DMS53 treated with DMSO at 0.1 percent for 48 hours (cell line): Measurements from ENCODE around the gene PIAS1.
"Not testable (repeated sequence)": the region's sequence is repeated elsewhere in the genome, so short reads cannot be mapped to it uniquely, and the experiment has no call there.

ENCODE experiments used
- DNase-seq: peaks from one replicate; lab custom pipeline; 2025; ENCODE audit not compliant: unreplicated experiment; lab: John Stamatoyannopoulos, UW

The PIAS1 gene

DNA sequence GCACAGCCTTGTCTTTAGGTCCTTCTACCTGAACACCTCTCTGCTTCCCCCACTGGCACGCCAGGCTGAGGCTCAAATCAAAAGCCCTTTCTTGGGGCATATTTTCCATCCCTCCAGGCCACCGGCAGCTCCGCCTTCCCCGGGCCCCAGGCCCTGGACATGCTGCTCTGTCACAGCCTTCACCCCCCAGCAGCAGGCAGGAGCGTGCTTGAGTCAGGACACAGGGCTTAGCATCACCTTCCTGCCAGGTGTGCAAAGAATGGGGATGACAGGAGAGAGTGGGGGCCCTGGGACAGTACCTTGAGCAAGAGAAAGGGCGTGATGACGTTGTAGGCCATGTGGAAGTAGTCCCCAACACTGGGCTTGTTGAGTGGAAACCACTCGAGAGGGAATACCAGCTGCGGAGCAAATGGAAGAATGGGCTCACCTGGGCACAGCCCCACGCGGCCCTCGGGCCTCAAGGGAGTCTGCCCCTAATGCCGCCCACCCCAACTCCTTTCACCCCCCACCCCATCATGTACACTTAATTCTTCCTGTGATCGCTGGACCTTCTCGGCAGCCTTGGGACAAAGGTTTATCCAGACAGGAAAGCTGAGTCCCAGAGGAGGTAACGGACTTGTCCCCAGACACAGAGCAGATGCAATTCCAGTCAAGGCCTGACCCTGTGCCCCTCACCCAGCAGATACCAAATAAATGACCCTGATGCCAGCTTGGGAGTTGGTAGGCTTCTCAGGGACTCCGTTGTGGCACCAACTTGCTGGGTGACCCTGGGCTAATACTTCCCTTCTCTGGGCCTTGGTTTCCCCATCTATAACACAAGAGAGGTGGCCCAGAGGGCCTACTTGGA, 160.1 kb downstream of the PIAS1 start:
- DNase-seq = no peak

DNA sequence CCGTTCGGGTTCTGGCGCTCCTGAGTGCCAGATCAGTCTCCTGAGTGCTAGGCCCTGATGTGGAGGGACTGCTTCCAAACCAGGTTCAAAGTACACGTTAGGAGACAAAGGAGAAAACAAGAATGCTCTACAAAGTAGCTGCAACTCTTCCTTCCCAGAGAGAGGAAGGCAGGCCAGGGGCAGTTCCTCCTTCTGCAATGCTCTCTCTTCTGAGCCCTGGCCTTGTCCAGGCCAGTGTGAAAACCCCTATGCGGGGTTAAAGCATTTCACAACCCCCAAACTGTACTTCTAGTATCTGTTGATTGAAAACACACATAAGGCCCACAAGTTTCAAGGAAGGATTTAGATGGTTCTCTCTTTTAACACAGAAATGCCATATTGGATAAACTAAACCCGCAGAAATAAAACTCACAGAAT, 160.7 kb downstream of the PIAS1 start:
- no peak for DNase-seq

DNA sequence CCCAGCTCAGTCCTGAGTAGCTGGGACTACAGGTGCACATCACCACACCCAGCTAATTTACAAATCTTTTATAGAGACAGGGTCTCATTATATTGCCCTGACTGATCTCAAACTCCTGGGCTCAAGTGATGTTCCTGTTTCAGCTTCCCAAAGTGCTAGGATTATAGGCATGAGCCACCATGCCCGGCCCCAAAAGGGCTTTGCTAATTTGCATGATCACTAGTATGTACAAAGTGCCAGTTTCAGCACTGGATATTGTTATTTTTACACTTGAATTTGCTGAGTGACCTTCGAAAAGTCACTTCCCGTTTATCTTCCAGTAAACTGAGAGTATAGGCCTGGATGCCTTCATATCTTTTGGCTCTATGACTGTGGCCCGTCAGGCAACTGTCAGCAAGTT, 163.2 kb downstream of the PIAS1 start:
- DNase-seq = no peak

DNA sequence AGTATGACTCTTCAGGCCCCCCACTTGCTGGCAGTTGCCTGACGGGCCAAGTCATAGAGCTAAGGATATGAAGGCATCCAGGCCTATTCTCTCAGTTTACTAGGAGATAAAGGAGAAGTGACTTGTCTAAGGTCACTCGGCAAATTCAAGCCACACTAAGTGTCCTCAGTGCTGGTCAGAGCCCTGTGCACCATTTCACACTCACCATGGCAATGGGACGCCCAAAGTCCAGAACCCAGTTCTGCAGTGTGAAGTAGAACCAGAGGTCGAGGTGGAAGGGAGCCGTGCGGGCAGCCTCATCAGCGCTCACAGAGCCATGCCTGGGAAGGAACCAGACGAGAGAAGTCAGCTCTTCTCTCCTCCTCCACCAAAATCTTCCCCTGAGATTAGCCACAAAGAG, 164.2 kb downstream of the PIAS1 start:
- no peak for DNase-seq

DNA sequence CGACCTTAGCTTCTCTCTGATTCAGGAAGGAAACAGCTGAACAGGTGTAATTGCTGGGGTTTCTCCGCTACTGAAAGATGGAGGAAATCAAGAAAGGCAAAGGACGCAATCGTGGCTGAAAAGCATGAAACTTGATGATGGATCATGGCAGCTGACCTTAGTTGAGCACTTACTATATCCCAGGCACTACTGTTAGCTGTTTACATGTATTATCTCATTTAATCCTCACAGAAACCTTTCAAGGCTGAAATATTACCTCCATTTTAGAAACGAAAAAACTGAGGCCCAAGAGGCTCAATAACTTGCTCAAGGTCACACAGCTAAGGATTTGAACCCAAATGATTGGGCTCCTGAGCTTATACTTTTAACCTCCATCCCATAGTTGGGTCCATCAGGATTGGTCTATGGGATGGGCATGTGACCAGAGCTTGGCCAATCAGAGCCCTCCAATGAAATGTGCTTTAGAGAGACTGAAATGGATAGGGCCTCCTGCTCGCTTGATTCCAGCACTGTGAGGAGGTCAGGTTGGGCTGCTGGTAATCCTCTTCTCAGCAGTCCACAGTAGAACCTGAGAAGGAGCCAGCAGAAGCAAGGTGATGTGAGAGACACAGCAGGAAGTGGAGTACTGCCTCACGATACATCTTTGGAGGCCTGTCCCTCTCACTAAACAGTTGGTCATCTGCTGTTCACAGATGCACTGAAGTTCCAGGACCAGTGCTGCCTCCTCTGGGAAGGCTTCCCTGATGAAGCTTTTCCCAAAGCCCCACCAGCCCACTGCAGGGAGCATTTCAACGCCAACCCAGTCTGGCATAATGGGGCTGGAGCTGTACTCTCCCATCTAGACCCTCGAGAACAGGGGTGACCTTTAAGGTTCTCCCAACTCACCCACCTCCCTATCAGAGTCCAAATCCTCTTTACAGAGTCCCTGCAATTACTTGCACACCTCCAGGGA, 165.0 kb downstream of the PIAS1 start:
- DNase-seq = no peak

DNA sequence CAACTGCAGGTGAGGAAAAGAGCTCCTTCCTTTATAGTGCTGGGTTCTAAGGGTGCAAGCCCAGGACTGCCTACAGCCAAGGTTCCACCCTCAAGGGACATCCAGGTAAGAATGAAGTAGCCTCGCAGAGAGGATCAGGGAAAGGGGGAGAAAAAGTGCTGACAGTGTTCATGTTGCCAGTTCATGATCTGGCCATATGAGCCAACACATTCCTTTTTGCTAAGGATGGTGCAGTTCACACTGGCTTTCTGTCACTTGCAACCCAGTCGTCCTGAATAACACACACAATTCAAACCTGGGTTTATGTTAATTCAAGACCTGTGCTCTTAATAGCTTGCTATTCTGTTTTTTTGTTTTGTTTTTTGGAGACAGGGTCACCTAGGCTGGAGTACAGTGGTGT, 166.4 kb downstream of the PIAS1 start:
- no peak for DNase-seq

DNA sequence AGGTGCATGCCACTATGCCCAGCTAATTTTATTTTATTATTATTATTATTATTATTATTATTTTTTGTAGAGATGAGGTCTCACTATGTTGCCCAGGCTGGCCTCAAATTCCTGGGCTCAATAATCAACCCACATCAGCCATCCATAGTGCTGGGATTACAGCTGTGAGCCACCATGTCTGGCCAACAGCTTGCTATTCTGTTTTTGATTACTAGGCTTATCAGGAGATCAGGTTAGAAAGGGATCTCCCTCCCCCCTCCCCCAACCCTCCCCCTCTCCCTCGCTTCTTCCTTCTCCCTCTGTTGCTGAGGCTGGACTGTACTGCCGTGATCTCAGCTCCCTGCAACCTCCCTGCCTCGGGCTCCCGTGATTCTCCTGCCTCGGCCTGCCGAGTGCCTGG, 166.9 kb downstream of the PIAS1 start:
- no peak for DNase-seq

DNA sequence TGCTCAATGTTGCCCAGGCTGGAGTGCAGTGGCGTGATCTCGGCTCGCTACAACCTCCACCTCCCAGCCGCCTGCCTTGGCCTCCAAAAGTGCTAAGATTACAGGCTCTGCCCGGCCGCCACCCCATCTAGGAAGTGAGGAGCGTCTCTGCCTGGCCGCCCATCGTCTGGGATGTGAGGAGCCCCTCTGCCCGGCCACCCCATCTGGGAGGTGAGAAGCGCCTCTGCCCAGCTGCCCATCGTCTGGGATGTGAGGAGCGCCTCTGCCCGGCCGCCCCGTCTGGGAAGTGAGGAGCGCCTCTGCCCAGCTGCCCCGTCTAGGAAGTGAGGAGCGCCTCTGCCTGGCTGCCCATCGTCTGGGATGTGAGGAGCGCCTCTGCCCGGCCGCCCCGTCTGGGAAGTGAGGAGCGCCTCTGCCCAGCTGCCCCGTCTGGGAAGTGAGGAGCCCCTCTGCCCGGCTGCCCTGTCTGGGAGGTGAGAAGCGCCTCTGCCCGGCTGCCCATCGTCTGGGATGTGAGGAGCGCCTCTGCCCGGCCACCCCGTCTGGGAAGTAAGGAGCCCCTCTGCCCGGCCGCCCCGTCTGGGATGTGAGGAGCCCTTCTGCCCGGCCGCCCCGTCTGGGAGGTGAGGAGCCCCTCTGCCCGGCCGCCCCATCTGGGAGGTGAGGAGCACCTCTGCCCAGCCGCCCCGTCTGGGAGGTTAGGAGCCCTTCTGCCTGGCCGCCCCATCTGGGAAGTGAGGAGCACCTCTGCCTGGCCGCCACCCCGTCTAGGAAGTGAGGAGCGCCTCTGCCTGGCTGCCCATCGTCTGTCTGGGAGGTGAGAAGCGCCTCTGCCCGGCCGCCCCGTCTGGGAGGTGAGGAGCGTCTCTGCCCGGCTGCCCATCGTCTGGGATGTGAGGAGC, 167.7 kb downstream of the PIAS1 start:
- not testable (repeated sequence) for DNase-seq

DNA sequence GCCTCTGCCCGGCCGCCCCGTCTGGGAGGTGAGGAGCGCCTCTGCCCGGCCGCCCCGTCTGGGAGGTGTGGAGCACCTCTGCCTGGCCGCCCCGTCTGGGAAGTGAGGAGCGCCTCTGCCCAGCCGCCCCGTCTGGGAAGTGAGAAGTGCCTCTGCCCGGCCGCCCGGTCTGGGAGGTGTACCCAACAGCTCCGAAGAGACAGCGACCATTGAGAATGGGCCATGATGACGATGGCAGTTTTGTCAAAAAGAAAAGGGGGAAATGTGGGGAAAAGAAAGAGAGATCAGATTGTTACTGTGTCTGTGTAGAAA, 168.3 kb downstream of the PIAS1 start:
- DNase-seq = not testable (repeated sequence)

DNA sequence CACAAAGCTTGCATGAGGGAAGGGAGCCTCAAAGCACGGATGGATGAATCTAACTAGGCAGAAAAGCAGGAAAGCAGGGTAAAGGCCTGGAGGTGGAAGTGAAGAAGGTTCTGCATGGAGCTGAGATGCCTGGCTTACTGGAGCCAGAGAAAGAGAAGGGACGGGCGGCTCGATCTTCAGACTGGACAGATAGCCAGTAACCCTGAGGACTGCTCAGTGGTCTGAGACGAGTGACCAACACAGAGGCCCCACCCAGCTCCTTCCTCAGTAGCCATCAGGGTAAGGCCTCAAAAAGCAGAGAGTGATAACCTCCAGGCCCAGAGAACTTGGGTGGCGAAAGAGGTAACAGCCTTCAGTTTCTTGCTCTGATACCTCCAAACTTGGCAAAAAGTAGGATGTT, 169.1 kb downstream of the PIAS1 start:
- DNase-seq = no peak

DNA sequence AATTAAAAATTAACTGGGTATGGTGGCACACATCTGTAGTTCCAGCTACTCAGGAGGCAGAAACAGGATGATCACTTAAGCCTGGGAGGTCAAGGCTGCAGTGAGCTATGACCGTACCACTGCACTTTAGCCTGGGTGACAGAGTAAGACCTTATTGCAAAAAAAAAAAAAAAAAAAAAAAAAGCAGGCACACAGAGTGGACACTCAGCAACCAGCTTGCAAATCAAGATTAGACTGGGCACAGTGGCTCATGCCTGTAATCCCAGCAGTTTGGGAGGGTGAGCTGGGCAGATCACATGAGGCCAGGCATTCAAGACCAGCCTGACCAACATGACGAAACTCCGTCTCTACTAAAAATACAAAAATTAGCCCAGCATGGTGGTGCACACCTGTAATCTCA, 170.0 kb downstream of the PIAS1 start:
- no peak for DNase-seq

DNA sequence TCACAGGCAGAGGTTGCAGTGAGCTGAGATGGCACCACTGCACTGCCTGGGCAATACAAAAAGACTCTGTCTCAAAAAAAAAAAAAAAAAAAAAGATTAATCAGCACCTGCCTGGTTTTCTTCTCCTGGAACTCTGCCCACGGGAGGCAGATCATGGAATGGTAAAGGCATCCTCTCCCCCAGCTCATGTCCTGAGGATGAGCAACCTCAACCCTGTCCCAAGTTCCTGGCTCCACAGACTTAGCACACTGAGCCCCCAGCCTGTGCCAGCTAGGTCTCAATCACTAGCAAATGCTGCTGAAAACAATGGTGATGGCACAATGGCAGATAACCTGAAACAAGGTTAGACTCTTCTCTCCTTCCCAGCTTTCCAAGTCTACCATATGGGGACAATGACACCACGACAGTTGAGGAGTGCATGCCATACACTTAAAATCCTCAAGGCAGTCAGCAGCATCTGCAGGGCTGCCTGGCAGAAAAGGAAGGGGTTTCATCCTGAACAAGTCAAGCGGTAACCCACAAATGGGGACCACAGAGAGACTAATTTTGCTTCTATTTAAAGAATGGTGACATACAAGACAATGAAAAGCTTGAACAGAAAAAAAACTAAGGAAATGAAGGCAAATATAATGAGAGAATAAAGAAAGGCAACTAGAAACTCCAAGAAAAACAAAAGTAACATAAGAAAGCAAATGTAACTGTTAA, 170.6 kb downstream of the PIAS1 start:
- no peak for DNase-seq

DNA sequence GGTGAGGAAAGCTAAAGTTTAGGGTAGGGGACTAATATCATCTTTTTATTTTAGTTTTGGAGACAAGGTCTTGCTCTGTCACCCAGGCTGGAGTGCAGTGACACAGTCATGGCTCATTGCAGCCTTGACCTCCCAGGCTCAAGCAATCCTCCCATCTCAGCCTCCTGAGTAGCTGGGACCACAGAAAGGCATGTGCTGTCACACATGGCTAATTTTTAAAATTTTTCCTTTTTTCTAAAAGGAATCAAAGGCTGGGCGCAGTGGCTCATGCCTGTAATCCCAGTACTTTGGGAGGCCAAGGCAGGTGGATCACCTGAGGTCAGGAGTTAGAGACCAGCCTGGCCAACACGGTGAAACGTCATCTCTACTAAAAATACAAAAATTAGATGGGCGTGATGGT, 171.3 kb downstream of the PIAS1 start:
- DNase-seq = not testable (repeated sequence)

DNA sequence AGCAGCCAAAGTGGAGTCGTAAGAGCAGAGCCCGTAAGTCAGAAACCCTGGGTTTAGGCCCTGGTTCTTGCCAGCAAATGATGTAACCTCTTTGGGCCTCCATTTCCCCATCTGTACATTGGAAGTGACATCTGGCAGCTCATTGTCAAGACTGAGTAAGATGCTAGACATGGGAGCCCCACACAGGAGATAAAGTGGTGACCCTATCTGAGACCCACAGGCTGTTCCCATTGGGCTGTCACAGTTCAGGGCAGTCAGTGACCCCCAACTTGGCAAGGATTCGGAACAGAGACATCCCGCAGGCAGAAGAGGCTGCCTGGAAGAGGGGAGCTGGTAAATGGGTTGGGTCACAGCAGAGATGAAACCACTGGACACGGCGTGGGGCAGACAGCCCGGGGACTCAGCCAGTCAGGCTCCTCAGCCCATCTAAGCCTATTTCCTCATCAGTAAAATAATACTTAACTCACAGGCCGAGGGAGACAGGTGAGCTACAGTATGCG, 173.6 kb downstream of the PIAS1 start:
- DNase-seq = no peak

DNA sequence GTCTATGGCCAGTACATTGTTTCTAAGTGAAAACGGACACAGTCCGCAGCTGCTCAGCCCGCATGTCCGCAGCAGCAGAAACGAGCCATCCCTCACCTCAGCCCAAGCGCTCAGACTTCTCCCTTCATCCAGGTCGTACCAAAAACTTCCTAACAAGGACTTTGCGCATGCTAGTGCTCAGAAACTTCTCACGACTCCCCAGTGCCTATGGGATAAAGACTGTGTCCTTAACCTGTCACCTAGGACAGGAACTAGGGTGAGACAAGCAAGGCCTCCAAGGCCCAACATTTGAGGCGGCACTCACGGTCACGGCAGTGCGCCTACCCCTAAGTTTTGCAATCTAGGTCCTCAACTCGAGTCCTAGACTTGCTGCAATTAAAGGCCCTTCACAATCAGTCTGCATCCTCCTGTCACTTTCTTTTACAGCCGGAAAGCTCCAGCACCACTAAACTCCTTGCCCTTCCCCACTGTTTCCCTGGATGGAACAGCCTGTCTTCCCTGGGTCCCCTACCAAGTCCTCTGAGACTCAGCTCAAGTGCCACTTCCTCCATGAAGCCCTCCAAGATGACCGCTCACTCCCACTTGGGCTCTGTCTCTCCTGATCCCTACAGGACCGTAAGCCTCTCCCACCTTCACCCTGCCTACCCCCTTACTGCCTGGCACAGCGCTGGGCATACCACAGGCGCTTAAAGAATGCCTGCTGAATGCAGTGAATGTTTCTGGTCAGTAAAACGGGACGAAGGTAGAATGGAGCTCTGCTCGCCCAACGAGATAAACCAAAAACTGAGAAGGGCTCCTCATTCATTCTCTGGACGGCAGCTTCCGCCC, 174.2 kb downstream of the PIAS1 start:
- DNase-seq = no peak

DNA sequence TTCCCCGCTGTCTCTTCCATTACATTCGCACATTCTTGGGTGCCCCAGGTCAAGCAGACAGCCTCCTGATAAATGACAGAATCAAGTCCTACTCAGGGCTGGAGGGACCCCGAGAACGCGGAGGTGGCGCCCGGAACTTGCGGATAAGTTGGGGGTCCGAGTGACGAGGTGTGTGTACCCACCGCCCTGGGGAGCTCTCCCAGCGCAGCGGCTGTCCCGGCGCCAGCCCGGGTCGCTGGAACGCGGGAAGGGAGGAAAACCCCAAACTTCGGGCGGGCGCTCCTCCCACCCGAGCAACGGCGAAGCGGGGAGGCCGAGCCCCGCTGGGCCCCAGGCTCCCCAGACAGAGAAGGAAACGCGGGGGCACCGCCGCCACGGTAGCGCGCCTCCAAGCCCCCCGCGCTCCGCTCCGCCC, 174.9 kb downstream of the PIAS1 start:
- no peak for DNase-seq

DNA sequence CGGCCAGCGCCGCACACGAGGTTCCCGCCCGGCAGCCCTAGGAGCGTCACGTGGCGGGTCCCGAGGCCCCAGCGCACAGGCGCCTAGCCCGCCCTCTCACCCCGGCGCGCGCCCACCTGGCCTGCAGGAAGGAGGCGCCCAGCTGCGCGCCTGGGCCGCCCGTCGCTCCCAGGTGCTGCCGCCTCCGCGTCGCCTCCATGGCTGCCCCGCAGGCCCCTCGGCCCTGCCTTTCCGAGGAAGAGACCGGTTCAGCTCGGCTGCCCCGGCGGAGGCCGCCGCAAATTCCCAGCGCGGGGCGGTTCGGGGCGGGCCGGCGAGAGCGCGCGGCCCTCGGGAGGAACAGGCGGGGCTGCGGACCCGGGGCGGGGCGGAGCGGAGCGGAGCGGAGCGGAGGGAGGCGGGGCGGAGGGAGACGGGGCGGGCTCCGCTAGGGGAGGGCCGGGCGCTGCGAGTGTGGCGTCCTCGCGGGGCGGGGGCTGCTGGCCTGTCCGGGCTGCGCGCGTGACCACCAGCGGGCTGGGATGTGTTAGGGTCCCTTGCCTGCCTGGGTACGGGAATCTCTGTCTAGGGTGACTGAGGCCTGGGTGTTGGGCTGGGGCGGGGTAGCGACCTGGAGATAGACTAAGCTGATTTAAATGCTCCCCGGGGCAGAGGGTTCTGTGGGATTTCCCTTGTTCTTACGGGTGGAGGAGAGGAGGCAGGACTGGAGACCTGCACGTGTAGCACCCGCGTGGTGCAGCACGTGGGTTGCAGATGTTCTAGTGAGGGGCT, 175.5 kb downstream of the PIAS1 start, which contains the start of gene CLN6:
TSS of gene CLN6 (minus strand) at position 343 of the 771 bp plus-strand sequence. CDS start at position 199, 144 bp downstream.
- DNase-seq = peak; percentile 40
